NCI-H1694 (cell line): ENCODE data around the gene PSMD3.
"Not testable (repeated sequence)": the region's sequence is repeated elsewhere in the genome, so short reads cannot be mapped to it uniquely, and the experiment has no call there.

Source experiments
- DNase-seq: peaks from one replicate; lab custom pipeline; 2025; lab: John Stamatoyannopoulos, UW

The PSMD3 gene

DNA sequence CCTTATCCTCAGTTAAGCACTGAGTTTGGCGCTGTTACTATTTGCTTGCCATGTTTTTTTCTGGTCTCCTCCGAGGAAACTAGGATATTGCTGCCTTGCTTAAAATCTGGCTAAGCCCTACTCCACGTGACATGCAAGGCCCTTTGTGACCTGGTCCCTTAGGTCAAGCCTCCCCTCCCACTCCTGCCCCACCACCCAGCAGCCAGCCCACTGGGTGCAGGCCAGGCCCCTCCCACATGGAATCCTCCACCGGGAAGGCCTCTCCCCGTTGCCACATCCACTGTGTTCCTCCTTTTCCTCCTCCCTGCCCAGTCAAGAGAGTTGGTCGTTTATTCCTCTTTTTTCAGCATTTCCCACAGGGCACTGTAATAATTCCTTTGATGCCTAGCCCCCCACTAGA is 16.2 kb downstream of the PSMD3 start:
- DNase-seq: no peak

DNA sequence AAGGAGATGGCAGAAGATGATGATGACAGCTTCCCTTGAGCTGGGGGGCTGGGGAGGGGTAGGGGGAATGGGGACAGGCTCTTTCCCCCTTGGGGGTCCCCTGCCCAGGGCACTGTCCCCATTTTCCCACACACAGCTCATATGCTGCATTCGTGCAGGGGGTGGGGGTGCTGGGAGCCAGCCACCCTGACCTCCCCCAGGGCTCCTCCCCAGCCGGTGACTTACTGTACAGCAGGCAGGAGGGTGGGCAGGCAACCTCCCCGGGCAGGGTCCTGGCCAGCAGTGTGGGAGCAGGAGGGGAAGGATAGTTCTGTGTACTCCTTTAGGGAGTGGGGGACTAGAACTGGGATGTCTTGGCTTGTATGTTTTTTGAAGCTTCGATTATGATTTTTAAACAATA is 16.9 kb downstream of the PSMD3 start:
- DNase-seq: no peak

DNA sequence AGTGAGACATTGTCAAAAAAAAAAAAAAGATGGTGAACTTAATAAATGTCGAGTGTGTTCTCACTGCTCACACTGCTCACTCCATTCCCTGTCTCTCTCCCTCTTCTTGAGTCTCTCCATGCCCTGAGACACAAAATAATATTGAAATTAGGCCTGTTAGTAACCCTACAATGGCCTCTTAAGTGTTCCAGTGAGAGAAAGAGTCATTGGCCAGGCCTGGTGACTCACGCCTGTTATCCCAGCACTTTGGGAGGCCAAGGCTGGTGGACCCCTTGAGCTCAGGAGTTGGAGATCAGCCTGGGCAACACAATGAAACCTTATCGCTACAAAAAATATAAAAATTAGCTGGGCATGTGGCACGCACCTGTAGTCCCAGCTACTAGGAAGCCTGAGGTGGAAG is 18.5 kb downstream of the PSMD3 start:
- no peak for DNase-seq

DNA sequence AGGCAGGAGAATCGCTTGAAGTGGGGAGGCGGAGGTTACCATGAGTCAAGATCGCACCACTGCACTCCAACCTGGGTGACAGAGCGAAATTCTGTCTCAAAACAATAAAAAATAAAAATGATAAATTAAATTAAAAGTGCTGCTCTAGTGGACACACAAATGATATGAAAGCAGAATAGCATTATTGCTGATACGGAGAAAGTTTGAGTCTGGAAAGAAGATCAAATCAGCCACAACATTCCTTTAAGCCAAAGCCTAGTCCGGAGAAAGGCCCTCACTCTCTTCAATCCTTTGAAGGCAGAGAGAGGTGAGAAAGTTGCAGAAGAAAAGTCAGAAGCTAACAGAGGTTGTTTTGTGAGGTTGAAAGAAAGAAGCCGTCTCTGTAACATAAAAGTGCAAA is 19.6 kb downstream of the PSMD3 start:
- no peak for DNase-seq

DNA sequence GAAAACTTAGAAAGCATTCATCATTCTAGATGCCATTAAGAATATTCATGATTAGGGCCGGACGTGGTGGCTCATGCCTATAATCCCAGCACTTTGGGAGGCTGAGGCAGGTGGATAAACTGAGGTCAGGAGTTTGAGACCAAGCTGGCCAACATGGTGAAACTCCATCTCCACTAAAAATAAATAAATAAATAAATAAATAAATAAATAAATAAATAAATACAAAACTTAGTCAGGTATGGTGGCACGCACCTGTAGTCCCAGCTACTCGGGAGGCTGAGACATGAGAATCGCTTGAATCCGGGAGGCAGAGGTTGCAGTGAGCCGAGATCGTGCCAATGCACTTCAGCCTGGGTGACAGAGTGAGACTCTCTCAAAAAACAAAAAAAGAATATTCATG is 20.7 kb downstream of the PSMD3 start:
- not testable (repeated sequence) for DNase-seq

DNA sequence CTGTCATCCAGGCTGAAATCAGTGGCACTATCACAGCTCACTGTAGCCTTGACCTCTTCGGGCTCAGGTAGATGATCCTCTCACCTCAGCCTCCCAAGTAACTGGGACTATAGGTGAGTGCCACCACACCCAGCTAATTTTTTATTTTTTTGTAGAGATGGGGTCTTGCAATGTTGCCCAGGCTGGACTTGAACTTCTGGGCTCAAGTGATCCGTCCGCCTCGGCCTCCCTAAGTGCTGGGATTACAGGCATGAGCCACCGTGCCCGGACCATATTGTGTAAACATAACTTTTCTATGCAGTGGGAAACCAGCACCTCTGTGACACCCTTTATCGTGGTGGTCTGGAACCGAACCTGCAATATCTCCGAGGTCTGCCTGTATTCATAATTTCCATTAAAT is 23.5 kb downstream of the PSMD3 start:
- DNase-seq: no peak

DNA sequence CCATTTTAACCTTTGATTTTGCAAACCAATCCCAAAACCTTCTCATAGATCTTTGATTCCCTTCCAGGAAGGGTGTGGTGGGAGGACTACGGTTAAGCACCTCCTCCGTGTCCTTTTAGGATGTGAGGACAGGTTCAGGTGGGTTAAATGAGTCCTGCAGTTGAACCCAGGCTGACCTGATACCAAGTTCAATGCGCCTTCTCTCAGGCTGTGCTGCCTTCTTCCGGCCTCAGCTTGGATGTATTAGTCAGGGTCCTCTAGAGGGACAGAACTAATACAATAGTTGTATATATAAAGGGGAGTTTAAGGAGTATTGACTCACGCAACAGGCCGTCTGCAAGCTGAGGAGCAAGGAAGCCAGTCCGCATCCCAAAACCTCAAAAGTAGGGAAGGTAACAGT is 24.1 kb downstream of the PSMD3 start:
- DNase-seq: no peak

DNA sequence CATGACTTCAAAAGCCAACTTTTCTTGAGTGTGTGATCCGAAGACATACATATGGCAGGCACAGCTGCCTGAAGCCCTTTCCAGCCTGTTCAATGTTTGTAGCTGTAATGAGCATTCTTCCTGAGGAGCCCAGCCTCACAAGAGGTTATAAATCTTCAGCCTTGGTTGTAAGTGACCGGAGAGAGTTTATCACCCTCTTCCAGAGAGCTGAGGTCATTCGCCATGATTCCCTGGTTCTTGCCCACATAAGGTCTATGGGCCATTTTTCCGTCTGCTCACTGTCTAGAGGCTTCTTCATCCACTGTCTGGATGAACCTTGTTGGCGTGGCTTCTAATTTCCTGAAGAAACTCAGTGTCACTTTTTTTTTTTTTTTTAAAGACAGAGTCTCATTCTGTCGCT is 24.9 kb downstream of the PSMD3 start:
- DNase-seq: no peak

DNA sequence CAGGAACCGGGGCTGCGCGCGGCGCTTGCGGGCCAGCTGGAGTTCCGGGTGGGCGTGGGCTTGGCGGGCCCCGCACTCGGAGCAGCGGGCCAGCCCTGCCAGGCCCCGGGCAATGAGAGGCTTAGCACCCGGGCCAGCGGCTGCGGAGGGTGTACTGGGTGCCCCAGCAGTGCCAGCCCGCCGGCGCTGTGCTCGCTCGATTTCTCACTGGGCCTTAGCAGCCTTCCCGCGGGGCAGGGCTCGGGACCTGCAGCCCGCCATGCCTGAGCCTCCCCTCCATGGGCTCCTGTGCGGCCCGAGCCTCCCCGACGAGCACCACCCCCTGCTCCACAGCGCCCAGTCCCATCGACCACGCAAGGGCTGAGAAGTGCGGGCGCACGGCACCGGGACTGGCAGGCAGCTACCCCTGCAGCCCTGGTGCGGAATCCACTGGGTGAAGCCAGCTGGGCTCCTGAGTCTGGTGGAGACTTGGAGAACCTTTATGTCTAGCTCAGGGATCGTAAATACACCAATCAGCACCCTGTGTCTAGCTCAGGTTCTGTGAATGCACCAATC is 30.4 kb downstream of the PSMD3 start:
- not testable (repeated sequence) for DNase-seq

DNA sequence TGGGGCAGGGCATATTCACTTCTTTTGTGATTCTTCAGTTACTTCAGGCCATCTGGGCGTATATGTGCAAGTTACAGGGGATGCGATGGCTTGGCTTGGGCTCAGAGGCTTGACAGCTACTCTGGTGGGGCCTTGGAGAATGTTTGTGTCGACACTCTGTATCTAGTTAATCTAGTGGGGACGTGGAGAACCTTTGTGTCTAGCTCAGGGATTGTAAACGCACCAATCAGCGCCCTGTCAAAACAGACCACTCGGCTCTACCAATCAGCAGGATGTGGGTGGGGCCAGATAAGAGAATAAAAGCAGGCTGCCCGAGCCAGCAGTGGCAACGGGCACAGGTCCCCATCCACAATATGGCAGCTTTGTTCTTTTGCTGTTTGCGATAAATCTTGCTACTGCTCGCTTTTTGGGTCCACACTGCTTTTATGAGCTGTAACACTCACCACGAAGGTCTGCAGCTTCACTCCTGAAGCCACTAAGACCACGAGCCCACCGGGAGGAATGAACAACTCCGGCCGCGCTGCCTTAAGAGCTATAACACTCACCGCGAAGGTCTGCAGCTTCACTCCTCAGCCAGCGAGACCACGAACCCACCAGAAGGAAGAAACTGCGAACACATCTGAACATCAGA is 31.5 kb downstream of the PSMD3 start:
- not testable (repeated sequence) for DNase-seq

DNA sequence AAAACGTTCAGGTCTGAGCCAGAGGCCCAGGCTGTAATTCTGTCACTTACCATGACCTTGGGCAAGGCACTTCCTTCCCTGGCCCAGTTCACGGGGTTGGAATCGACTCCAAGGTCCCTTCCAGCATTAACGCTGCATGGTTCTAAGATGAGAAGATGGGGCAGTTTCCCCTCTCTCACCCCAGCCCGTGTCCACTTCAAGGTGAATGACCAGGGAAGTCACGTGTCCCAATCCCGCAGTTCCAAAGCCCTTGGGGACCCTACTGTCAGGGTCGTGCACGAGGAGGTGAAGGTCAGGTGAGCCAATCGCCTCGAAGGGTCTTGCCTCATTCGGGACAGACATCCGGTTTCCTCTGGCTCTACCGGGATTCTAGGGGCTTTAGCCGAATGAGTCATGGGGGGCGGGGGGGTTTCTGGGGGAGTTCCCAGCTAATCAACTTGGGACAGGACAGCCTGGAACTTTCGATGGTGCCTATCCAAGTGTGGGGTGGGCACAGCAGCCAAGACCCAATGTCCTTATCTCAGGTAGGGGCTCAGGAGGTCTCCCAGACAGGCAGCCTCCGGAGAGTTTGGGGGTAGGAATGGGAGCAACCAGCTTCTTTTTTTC is 33.9 kb downstream of the PSMD3 start:
- DNase-seq: no peak

DNA sequence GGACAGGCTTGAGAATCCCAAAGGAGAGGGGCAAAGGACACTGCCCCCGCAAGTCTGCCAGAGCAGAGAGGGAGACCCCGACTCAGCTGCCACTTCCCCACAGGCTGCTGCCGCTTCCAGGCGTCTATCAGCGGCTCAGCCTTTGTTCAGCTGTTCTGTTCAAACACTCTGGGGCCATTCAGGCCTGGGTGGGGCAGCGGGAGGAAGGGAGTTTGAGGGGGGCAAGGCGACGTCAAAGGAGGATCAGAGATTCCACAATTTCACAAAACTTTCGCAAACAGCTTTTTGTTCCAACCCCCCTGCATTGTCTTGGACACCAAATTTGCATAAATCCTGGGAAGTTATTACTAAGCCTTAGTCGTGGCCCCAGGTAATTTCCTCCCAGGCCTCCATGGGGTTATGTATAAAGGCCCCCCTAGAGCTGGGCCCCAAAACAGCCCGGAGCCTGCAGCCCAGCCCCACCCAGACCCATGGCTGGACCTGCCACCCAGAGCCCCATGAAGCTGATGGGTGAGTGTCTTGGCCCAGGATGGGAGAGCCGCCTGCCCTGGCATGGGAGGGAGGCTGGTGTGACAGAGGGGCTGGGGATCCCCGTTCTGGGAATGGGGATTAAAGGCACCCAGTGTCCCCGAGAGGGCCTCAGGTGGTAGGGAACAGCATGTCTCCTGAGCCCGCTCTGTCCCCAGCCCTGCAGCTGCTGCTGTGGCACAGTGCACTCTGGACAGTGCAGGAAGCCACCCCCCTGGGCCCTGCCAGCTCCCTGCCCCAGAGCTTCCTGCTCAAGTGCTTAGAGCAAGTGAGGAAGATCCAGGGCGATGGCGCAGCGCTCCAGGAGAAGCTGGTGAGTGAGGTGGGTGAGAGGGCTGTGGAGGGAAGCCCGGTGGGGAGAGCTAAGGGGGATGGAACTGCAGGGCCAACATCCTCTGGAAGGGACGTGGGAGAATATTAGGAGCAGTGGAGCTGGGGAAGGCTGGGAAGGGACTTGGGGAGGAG is 34.7 kb downstream of the PSMD3 start, which contains the start of gene CSF3:
Gene CSF3, plus strand, starts transcription at position 436 of the 993 bp plus-strand sequence. Its CDS starts 35 bp downstream, at position 471.
- no peak for DNase-seq

DNA sequence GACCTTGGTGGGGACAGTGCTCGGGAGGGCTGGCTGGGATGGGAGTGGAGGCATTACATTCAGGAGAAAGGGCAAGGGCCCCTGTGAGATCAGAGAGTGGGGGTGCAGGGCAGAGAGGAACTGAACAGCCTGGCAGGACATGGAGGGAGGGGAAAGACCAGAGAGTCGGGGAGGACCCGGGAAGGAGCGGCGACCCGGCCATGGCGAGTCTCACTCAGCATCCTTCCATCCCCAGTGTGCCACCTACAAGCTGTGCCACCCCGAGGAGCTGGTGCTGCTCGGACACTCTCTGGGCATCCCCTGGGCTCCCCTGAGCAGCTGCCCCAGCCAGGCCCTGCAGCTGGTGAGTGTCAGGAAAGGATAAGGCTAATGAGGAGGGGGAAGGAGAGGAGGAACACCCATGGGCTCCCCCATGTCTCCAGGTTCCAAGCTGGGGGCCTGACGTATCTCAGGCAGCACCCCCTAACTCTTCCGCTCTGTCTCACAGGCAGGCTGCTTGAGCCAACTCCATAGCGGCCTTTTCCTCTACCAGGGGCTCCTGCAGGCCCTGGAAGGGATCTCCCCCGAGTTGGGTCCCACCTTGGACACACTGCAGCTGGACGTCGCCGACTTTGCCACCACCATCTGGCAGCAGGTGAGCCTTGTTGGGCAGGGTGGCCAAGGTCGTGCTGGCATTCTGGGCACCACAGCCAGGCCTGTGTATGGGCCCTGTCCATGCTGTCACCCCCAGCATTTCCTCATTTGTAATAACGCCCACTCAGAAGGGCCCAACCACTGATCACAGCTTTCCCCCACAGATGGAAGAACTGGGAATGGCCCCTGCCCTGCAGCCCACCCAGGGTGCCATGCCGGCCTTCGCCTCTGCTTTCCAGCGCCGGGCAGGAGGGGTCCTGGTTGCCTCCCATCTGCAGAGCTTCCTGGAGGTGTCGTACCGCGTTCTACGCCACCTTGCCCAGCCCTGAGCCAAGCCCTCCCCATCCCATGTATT is 35.7 kb downstream of the PSMD3 start:
- no peak for DNase-seq

DNA sequence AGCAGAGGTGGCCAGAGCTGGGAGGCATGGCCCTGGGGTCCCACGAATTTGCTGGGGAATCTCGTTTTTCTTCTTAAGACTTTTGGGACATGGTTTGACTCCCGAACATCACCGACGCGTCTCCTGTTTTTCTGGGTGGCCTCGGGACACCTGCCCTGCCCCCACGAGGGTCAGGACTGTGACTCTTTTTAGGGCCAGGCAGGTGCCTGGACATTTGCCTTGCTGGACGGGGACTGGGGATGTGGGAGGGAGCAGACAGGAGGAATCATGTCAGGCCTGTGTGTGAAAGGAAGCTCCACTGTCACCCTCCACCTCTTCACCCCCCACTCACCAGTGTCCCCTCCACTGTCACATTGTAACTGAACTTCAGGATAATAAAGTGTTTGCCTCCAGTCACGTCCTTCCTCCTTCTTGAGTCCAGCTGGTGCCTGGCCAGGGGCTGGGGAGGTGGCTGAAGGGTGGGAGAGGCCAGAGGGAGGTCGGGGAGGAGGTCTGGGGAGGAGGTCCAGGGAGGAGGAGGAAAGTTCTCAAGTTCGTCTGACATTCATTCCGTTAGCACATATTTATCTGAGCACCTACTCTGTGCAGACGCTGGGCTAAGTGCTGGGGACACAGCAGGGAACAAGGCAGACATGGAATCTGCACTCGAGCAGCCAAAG is 36.9 kb downstream of the PSMD3 start:
- no peak for DNase-seq

DNA sequence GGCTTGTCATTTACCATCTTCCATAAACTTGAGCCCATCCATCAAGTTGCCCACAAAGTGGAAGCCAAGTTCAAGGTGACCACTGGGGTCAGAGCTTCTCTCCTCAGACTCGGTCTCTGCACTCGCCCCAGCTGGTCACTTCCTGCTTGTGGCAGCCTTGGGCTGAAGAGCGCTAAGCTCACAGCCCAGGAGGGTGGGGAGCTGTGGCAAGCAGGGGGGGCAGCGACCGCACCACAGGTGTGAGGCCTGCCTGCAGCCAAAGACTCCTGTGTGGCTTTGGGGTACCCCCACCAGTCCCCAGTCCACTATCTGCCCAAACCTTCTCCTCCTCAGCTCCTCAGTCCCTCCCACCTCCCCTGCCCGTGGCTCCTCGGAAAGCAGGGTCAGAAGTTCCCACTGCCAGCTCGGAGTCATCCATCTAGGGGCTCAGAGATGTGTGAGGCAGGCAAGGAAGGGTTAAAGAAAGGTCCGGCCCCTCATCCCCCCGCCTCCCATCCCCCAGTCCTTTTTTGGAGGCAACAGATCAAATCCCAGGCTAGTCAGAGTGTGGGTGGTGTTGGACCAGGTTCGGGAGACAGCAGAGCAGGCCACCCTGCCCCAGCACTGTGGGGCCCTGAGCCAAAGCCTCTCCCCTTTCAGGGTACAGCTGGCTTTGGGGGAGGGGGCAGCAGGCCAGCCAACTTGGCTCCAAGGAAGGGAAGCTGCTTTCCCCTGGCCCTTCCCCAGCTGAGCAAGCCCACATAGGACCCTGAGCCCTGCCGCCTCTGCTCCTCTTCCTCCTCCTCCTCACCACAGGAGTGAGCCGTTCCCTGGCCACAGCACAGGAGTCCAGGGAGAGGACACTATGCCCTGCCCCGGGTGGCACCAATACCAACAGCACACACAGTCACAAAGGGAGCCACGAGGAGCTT is 37.9 kb downstream of the PSMD3 start:
- no peak for DNase-seq

DNA sequence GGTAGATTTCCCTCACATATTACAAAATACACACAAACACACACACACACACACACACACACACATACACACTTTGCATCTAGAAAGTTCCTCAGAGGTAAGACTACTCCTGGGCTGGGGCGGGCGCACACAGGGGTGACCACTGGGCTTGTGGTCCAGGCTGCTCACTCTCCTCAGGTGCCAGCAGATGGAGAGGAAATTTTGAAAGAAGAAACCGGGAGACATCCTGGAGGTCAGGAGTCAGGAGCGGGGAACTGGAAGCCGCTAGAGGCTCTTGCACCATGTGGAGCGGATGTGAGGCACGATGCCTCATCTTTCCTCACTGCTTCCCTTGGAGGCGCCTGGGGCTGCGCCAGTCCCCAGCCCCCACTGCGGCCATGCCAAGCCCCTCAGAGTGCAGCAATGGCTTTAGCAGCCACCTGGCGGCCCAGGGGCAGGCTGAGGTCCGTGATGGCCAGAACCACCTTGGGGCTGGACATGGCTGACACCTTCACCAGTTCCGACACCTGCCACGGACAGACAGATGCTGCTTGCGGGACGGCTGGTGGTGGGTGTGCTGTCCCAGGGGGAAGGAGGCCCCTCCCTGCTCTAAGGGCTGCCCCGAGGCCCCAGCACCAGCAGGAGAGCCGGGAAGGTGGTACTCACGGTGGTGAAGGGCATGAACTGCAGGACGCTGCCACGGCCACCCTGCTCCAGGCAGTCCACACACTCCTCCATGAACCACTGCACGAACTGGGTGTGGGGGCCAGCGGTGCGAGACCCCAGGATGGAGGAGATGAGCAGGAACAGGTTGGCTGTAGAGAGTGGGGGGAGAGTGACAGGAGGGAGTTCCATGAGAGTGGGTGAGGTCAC is 38.8 kb downstream of the PSMD3 start:
- no peak for DNase-seq

DNA sequence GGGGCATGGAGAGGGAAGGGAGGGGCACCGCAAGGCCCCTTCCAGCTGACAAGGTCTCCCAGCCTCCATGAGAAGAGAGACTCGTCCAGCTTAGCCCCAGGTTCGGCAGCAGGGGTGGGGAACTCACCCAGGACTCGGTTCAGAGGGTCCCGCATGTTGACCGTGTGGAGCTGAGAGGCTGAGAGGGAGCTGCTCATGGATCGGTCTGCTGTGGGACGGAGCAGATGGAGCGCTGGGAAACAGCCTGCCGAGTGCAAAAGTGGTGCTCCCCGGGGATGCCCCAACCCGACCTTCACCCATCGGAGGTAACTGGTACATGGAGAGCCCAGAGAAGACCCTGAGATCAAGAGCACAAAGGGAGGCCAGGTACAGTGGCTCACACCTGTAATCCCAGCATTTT is 39.5 kb downstream of the PSMD3 start:
- DNase-seq: no peak

DNA sequence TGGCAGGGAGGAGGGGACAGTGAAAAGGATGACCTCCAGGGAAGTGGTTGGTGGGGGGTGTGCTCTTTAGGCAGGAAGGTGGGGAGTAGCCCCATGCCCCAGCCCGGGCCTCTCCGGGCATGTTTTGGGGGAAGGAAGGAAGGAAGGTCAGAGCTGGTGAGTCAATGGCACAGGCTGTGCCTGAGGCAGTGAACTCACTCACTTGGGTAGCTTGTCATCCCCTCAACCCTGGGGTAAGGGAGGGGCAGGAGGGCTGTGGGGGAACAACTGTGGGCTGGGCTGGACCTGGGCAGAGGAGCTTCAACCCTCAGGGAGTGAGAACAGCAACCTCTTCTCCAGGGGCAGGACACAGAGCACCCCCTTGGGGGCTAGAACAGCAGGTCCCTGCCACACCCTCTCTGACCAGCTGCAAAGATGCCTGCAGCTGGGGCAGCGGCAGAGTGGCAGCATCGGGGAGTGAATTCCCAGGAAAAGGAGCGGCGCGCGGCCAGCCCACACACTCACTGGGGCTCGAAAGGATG is 40.9 kb downstream of the PSMD3 start:
- no peak for DNase-seq
